K562 (cell line): Measurements from ENCODE around the gene GCH1.

Source experiments
- GTF2E2 ChIP-seq: fragments of 200-800 bp; sonication (Bioruptor generic); IDR thresholded peaks from 2 replicates; pipeline ENCODE4 v1.6.1; 2016; ENCODE audit warnings: missing genetic modification characterization, missing compliant biosample characterization
- KLF10 ChIP-seq: fragments of 250-450 bp; sonication (Bioruptor Pico); IDR thresholded peaks from 2 replicates; pipeline ENCODE4 v1.6.1; 2021; ENCODE audit warnings: matching md5 sums

- TF ChIP-seq KLF10 (CRISPR knock-in tag) = no peak
- TF ChIP-seq GTF2E2 = no peak
Observed at GRCh38 chr14:54864526-54864925, 38.1 kb downstream of the GCH1 start.
